HG03025 (cell line): ENCODE measurements around the gene PKD1.

Experiments used
- ATAC-seq: cut with Tn5 transposase; IDR thresholded peaks from one replicate; pipeline ENCODE4 v1.9.1; 2021; ENCODE audit warnings: mild to moderate bottlenecking, moderate library complexity; ENCODE audit not compliant: unreplicated experiment, low FRiP score

PKD1 gene

GRCh38 chr16:2090777-2091546 lies 44.7 kb downstream of the PKD1 start:
- ATAC-seq: no peak

GRCh38 chr16:2090481-2090776 lies 45.3 kb downstream of the PKD1 start:
- ATAC-seq: no peak

- ATAC-seq: no peak
These were observed 45.8 kb downstream of the PKD1 start for GRCh38 chr16:2089706-2090480.

- no peak for ATAC-seq
These were observed 46.8 kb downstream of the PKD1 start for GRCh38 chr16:2088759-2089358.

GRCh38 chr16:2087748-2088631 lies 47.7 kb downstream of the PKD1 start:
- ATAC-seq: no peak

- no peak for ATAC-seq
These were observed 48.6 kb downstream of the PKD1 start for GRCh38 chr16:2086812-2087747.

GRCh38 chr16:2086106-2086742 lies 49.5 kb downstream of the PKD1 start:
- ATAC-seq: no peak

- ATAC-seq: no peak
These were observed 50.0 kb downstream of the PKD1 start for GRCh38 chr16:2085669-2086068.

GRCh38 chr16:2084895-2085625 lies 50.6 kb downstream of the PKD1 start:
- no peak for ATAC-seq

GRCh38 chr16:2083876-2084780 lies 51.6 kb downstream of the PKD1 start:
- ATAC-seq: no peak

- no peak for ATAC-seq
These were observed 52.3 kb downstream of the PKD1 start for GRCh38 chr16:2083409-2083808.

GRCh38 chr16:2082983-2083364 lies 52.7 kb downstream of the PKD1 start:
- no peak for ATAC-seq

- no peak for ATAC-seq
These were observed 53.3 kb downstream of the PKD1 start for GRCh38 chr16:2082171-2082982.

GRCh38 chr16:2081201-2082084 lies 54.3 kb downstream of the PKD1 start:
- no peak for ATAC-seq

- ATAC-seq: no peak
These were observed 55.7 kb downstream of the PKD1 start for GRCh38 chr16:2079991-2080390.

GRCh38 chr16:2079311-2079800 lies 56.3 kb downstream of the PKD1 start:
- no peak for ATAC-seq
